HG02588 (cell line): ENCODE measurements around the gene KCTD16.

Experiments
- ATAC-seq: cut with Tn5 transposase; IDR thresholded peaks from one replicate; pipeline ENCODE4 v1.9.1; 2021; ENCODE audit warnings: mild to moderate bottlenecking, moderate library complexity; ENCODE audit not compliant: unreplicated experiment

KCTD16 gene

GRCh38 chr5:144170276-144171024 lies at the start of gene KCTD16, which contains the start of gene YIPF5:
Gene KCTD16 (plus strand): TSS chr5:144170873.
Gene YIPF5 (minus strand): TSS chr5:144170659. CDS start chr5:144169955, 704 bp downstream.
- ATAC-seq, result peak; percentile 100

- ATAC-seq, result no peak
Measured at GRCh38 chr5:144121577-144121976, 49.1 kb upstream of the KCTD16 start.

- no peak for ATAC-seq
Measured at GRCh38 chr5:144122081-144122480, 48.6 kb upstream of the KCTD16 start.

GRCh38 chr5:144122641-144123040 lies 48.0 kb upstream of the KCTD16 start:
- no peak for ATAC-seq

GRCh38 chr5:144125163-144125726 lies 45.4 kb upstream of the KCTD16 start:
- ATAC-seq, result no peak

- ATAC-seq, result no peak
Measured at GRCh38 chr5:144126707-144127106, 44.0 kb upstream of the KCTD16 start.

GRCh38 chr5:144128844-144129243 lies 41.8 kb upstream of the KCTD16 start:
- no peak for ATAC-seq

GRCh38 chr5:144130306-144130705 lies 40.4 kb upstream of the KCTD16 start:
- no peak for ATAC-seq

GRCh38 chr5:144131261-144131660 lies 39.4 kb upstream of the KCTD16 start:
- no peak for ATAC-seq

GRCh38 chr5:144133050-144133633 lies 37.5 kb upstream of the KCTD16 start:
- ATAC-seq, result no peak

- ATAC-seq, result no peak
Measured at GRCh38 chr5:144134194-144134826, 36.4 kb upstream of the KCTD16 start.

- ATAC-seq, result no peak
Measured at GRCh38 chr5:144135113-144135762, 35.4 kb upstream of the KCTD16 start.

- ATAC-seq, result no peak
Measured at GRCh38 chr5:144139586-144139985, 31.1 kb upstream of the KCTD16 start.

GRCh38 chr5:144141585-144141984 lies 29.1 kb upstream of the KCTD16 start:
- ATAC-seq, result no peak

GRCh38 chr5:144142139-144142823 lies 28.4 kb upstream of the KCTD16 start:
- ATAC-seq, result peak; percentile 95

- no peak for ATAC-seq
Measured at GRCh38 chr5:144142824-144143162, 27.9 kb upstream of the KCTD16 start.

GRCh38 chr5:144143625-144144024 lies 27.0 kb upstream of the KCTD16 start:
- ATAC-seq, result no peak

GRCh38 chr5:144144956-144145751 lies 25.5 kb upstream of the KCTD16 start:
- ATAC-seq, result no peak

- no peak for ATAC-seq
Measured at GRCh38 chr5:144151026-144151425, 19.6 kb upstream of the KCTD16 start.

- no peak for ATAC-seq
Measured at GRCh38 chr5:144156767-144157171, 13.9 kb upstream of the KCTD16 start.
